Measurements from ENCODE around the gene SCAMP2. TPM values are rescaled to one million over a fixed set of nuclear protein-coding genes. Genes with fewer than 3 reads are reported as not detected.

SCAMP2 gene
- total and polyA plus RNA-seq, 10 of the 15 experiments (the other 5 are each of a cell fraction or from before 2014, with no cell fraction given): 10.9 to 158 (median 99.6) TPM

- no TSS peak for BruUV-seq (replicated peaks)
- POLR2A ChIA-PET: interaction anchor here (1.5 kb wide), 1 partner anchor 58 kb away, joined by 6 read pairs; no protein-coding TSS in a partner anchor
- Histone ChIP-seq H3K9ac (ENCODE audit: control insufficient read depth, insufficient read depth, low read length) (no peak overlapping the region), H3K79me2 (ENCODE audit: control insufficient read depth, insufficient read depth, low read length) (no peaks in the 10 kb centered on the region), H3K4me1 (ENCODE audit: control insufficient read depth, insufficient read depth, low read length) (no peaks in the 10 kb centered on the region), H2AFZ (ENCODE audit: control insufficient read depth, low read depth, low read length) (no peak overlapping the region), H4K20me1 (ENCODE audit: control insufficient read depth, insufficient read depth) (no peaks in the 10 kb centered on the region), H3K4me3 (no peak overlapping the region), H3K27ac (ENCODE audit: control insufficient read depth, insufficient read depth) (no peak overlapping the region), H3K9me3 (replicated peaks; ENCODE audit: control insufficient read depth, insufficient read depth, low read length) (no peaks in the 10 kb centered on the region), H3K27me3 (replicated peaks in 1 of 2; ENCODE audit: control insufficient read depth in 2 of 2, insufficient read depth in 2 of 2, low read length in 1 of 2) (no peaks in the 10 kb centered on the region), H3K36me3 (ENCODE audit: control insufficient read depth in 2 of 2, insufficient read depth in 2 of 2, low read length in 1 of 2) (no peaks in the 10 kb centered on the region), H3K4me2 (ENCODE audit: control insufficient read depth, insufficient read depth) (no peak overlapping the region)
- FAIRE-seq: peak; percentile 54
- DNase-seq (ENCODE audit: low read depth, low spot score): no peak
- 58% methylated on average over 5 of the region's 5 CpGs for WGBS (ENCODE audit: insufficient coverage, insufficient replicate concordance, low lambda C conversion rate, missing lambda C conversion rate)
- in situ Hi-C loops (cut with MboI) (no loop called here), intact Hi-C loops (cut with micrococcal nuclease; ENCODE audit: unreplicated experiment) (loop anchor here (1.0 to 5.0 kb wide), 2 partner anchors 65 to 198 kb away; no protein-coding TSS in a partner anchor)
- SMC1A ChIA-PET (ENCODE audit: uncharacterized antibody, unreplicated experiment): interaction anchor here (0.7 to 3.0 kb wide), 3 partner anchors 21 to 66 kb away, joined by 3 to 16 read pairs (median 7); no protein-coding TSS in a partner anchor
- CTCF ChIA-PET: interaction anchor here (0.7 to 4.5 kb wide), 9 partner anchors 9 to 65 kb away, joined by 3 to 30 read pairs (median 3); partner anchors contain the start of gene CPLX3
- RAD21 ChIA-PET (ENCODE audit: unreplicated experiment): interaction anchor here (1.0 to 2.5 kb wide), 4 partner anchors 9 to 66 kb away, joined by 3 to 17 read pairs (median 6); partner anchors contain the start of gene CPLX3
- ATAC-seq: peak; percentile 69
- TF ChIP-seq SPI1 (IDR thresholded peaks at IDR 0.05; ENCODE audit: borderline replicate concordance, insufficient read depth, low read depth, low read length): peak; percentile 22; the same call in 1 of the 2 replicates
- TF ChIP-seq YBX1 (IDR thresholded peaks at IDR 0.05): no peak
- no peak for TF ChIP-seq SIN3A (IDR thresholded peaks at IDR 0.05; ENCODE audit: low read depth, low read length)
- no peak for TF ChIP-seq MTA3 (IDR thresholded peaks at IDR 0.05; ENCODE audit: borderline replicate concordance, low read length)
- TF ChIP-seq EED (IDR thresholded peaks at IDR 0.05; ENCODE audit: low read depth): peak; percentile 70
- peak; percentile 69 for TF ChIP-seq RAD21 (IDR thresholded peaks at IDR 0.05; ENCODE audit: insufficient read depth, low read depth, low read length)
- no peak for TF ChIP-seq NFIC (IDR thresholded peaks at IDR 0.05; ENCODE audit: low read depth, low read length)
- no peak for TF ChIP-seq YY1 (IDR thresholded peaks at IDR 0.05; ENCODE audit: low read depth, low read length)
- peak; percentile 77 for TF ChIP-seq IKZF1 (conservative IDR thresholded peaks at IDR 0.05)
- TF ChIP-seq, protein P1, sequence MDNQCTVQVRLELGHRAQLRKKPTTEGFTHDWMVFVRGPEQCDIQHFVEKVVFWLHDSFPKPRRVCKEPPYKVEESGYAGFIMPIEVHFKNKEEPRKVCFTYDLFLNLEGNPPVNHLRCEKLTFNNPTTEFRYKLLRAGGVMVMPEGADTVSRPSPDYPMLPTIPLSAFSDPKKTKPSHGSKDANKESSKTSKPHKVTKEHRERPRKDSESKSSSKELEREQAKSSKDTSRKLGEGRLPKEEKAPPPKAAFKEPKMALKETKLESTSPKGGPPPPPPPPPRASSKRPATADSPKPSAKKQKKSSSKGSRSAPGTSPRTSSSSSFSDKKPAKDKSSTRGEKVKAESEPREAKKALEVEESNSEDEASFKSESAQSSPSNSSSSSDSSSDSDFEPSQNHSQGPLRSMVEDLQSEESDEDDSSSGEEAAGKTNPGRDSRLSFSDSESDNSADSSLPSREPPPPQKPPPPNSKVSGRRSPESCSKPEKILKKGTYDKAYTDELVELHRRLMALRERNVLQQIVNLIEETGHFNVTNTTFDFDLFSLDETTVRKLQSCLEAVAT (IDR thresholded peaks at IDR 0.05): peak; percentile 80
- no peak for TF ChIP-seq JUNB (IDR thresholded peaks at IDR 0.05)
- no peak for TF ChIP-seq GABPA (IDR thresholded peaks at IDR 0.05; ENCODE audit: low read depth)
- no peak for TF ChIP-seq KDM1A (IDR thresholded peaks at IDR 0.05; ENCODE audit: borderline replicate concordance)
- TF ChIP-seq BACH1 (IDR thresholded peaks at IDR 0.05; ENCODE audit: borderline replicate concordance): no peak
- peak; percentile 58; the same call in 1 of the 2 replicates for TF ChIP-seq SMC3 (IDR thresholded peaks at IDR 0.05; ENCODE audit: borderline replicate concordance, low read length)
- TF ChIP-seq IKZF2 (IDR thresholded peaks at IDR 0.05): peak; percentile 50 to 64; a peak in 3 of 4 replicates
- TF ChIP-seq, protein P2, sequence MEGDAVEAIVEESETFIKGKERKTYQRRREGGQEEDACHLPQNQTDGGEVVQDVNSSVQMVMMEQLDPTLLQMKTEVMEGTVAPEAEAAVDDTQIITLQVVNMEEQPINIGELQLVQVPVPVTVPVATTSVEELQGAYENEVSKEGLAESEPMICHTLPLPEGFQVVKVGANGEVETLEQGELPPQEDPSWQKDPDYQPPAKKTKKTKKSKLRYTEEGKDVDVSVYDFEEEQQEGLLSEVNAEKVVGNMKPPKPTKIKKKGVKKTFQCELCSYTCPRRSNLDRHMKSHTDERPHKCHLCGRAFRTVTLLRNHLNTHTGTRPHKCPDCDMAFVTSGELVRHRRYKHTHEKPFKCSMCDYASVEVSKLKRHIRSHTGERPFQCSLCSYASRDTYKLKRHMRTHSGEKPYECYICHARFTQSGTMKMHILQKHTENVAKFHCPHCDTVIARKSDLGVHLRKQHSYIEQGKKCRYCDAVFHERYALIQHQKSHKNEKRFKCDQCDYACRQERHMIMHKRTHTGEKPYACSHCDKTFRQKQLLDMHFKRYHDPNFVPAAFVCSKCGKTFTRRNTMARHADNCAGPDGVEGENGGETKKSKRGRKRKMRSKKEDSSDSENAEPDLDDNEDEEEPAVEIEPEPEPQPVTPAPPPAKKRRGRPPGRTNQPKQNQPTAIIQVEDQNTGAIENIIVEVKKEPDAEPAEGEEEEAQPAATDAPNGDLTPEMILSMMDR (IDR thresholded peaks at IDR 0.05 in 2 of 3, conservative IDR thresholded peaks at IDR 0.05 in 1 of 3; ENCODE audit: control insufficient read depth in 2 of 3, extremely low read depth in 1 of 3, insufficient read depth in 1 of 3, low read depth in 3 of 3, low read length in 3 of 3): peak; percentile 65 to 86 (median 83)
Observed at GRCh38 chr15:74835312-74835823, 37.8 kb downstream of the SCAMP2 start.
